ENCODE results near the gene ISM2. TPM values are rescaled to one million over a fixed set of nuclear protein-coding genes. Genes with fewer than 3 reads are reported as not detected.

Gene ISM2
- polyA plus RNA-seq, 1 of the 3 experiments (the other 2 are of a cell fraction) = 0.20 TPM

GRCh38 chr14:77469067-77469505 is 29.5 kb downstream of the ISM2 start:
- Histone ChIP-seq H3K79me2 (ENCODE audit: insufficient read depth) (no peaks in the 10 kb centered on the region), H3K9ac (no peak overlapping the region), H3K4me1 (ENCODE audit: control insufficient read depth in 1 of 2, insufficient read depth in 2 of 2, low read depth in 1 of 2, low read length in 1 of 2) (no peaks in the 10 kb centered on the region), H3K36me3 (replicated peaks in 1 of 2; ENCODE audit: control insufficient read depth in 1 of 2, insufficient read depth in 2 of 2, low read length in 1 of 2) (peaks cover 42 to 47% of the 10 kb centered on the region in 2 experiments), H3K4me2 (no peak overlapping the region), H3K9me2 (no peaks in the 10 kb centered on the region), H4K20me1 (ENCODE audit: insufficient read depth) (no peaks in the 10 kb centered on the region), H3K27me3 (ENCODE audit: insufficient read depth) (no peaks in the 10 kb centered on the region), H3K27ac (ENCODE audit: low read depth in 2 of 2, low read length in 1 of 2) (no peak overlapping the region), H2AFZ (ENCODE audit: low read depth) (no peak overlapping the region), H3F3A (replicated peaks; ENCODE audit: insufficient read depth) (peaks cover 6% of the 10 kb centered on the region), H3K4me3 (ENCODE audit: low read depth in 2 of 2, low read length in 1 of 2) (no peak overlapping the region), H3K9me3 (no peaks in the 10 kb centered on the region)
- TF ChIP-seq RCOR1 (IDR thresholded peaks at IDR 0.05; ENCODE audit: low read length) (no peak), EZH2phosphoT487 (IDR thresholded peaks at IDR 0.05; ENCODE audit: borderline replicate concordance, low read depth) (no peak), NFIC (IDR thresholded peaks at IDR 0.05; ENCODE audit: borderline replicate concordance) (no peak), FOXM1 (IDR thresholded peaks at IDR 0.05; ENCODE audit: low read depth) (no peak), MXI1 (IDR thresholded peaks at IDR 0.05; ENCODE audit: low read depth, low read length) (no peak), SMC3 (IDR thresholded peaks at IDR 0.05; ENCODE audit: low read depth, low read length) (no peak), CHD2 (IDR thresholded peaks at IDR 0.05; ENCODE audit: low read length, partially characterized antibody) (no peak)
- DNase-seq = no peak
- WGBS (ENCODE audit: low lambda C conversion rate) = 91% methylated on average over 14 of the region's 14 CpGs
- POLR2A ChIA-PET = no interaction called here
- CTCF ChIA-PET = interaction anchor here (3.5 kb wide), 1 partner anchor 10 kb away, joined by 15 read pairs; no protein-coding TSS in a partner anchor

- no peaks in the 10 kb centered on the region for H3K27me3 ChIP-seq (ENCODE audit: insufficient read depth)
- no peak for TF ChIP-seq RAD21 (IDR thresholded peaks at IDR 0.05; ENCODE audit: low read length)
- no peak for TF ChIP-seq CHD2 (IDR thresholded peaks at IDR 0.05; ENCODE audit: low read length, partially characterized antibody)
- TF ChIP-seq RXRA (IDR thresholded peaks at IDR 0.05; ENCODE audit: borderline replicate concordance, low read depth) = no peak
- TF ChIP-seq, protein P1, sequence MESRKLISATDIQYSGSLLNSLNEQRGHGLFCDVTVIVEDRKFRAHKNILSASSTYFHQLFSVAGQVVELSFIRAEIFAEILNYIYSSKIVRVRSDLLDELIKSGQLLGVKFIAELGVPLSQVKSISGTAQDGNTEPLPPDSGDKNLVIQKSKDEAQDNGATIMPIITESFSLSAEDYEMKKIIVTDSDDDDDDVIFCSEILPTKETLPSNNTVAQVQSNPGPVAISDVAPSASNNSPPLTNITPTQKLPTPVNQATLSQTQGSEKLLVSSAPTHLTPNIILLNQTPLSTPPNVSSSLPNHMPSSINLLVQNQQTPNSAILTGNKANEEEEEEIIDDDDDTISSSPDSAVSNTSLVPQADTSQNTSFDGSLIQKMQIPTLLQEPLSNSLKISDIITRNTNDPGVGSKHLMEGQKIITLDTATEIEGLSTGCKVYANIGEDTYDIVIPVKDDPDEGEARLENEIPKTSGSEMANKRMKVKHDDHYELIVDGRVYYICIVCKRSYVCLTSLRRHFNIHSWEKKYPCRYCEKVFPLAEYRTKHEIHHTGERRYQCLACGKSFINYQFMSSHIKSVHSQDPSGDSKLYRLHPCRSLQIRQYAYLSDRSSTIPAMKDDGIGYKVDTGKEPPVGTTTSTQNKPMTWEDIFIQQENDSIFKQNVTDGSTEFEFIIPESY (IDR thresholded peaks at IDR 0.05; ENCODE audit: borderline replicate concordance, low read depth) = no peak
- no peak for TF ChIP-seq FOXJ3 (CRISPR knock-in tag; IDR thresholded peaks at IDR 0.05)
- no peak for TF ChIP-seq TAF1 (IDR thresholded peaks at IDR 0.05; ENCODE audit: borderline replicate concordance, low read depth, low read length)
- no peak for TF ChIP-seq EP300 (IDR thresholded peaks at IDR 0.05; ENCODE audit: borderline replicate concordance in 1 of 2, low read depth in 1 of 2, low read length in 1 of 2)
- no peak for TF ChIP-seq NRF1 (IDR thresholded peaks at IDR 0.05; ENCODE audit: low read depth, low read length)
- TF ChIP-seq, protein P2, sequence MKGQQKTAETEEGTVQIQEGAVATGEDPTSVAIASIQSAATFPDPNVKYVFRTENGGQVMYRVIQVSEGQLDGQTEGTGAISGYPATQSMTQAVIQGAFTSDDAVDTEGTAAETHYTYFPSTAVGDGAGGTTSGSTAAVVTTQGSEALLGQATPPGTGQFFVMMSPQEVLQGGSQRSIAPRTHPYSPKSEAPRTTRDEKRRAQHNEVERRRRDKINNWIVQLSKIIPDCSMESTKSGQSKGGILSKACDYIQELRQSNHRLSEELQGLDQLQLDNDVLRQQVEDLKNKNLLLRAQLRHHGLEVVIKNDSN (IDR thresholded peaks at IDR 0.05; ENCODE audit: borderline replicate concordance, low read depth) = no peak
- H4K20me1 ChIP-seq (ENCODE audit: insufficient read depth) = no peaks in the 10 kb centered on the region
- H3K79me2 ChIP-seq (ENCODE audit: insufficient read depth) = no peaks in the 10 kb centered on the region
- no peak overlapping the region for H3K9ac ChIP-seq
- peaks cover 6% of the 10 kb centered on the region for H3F3A ChIP-seq (replicated peaks; ENCODE audit: insufficient read depth)
- no peaks in the 10 kb centered on the region for H3K9me2 ChIP-seq
- H2AFZ ChIP-seq (ENCODE audit: low read depth) = no peak overlapping the region
- H3K36me3 ChIP-seq (replicated peaks in 1 of 2; ENCODE audit: control insufficient read depth in 1 of 2, insufficient read depth in 2 of 2, low read length in 1 of 2) = peaks cover 55 to 58% of the 10 kb centered on the region in 2 experiments
- H3K27ac ChIP-seq (ENCODE audit: low read depth in 2 of 2, low read length in 1 of 2) = no peak overlapping the region
- no peaks in the 10 kb centered on the region for H3K4me1 ChIP-seq (ENCODE audit: control insufficient read depth in 1 of 2, insufficient read depth in 2 of 2, low read depth in 1 of 2, low read length in 1 of 2)
- no peak for DNase-seq
- CTCF ChIA-PET = interaction anchor here (1.0 to 2.5 kb wide), 3 partner anchors 8 to 1371 kb away, joined by 3 to 14 read pairs (median 6); no protein-coding TSS in a partner anchor
- H3K4me2 ChIP-seq = no peak overlapping the region
- WGBS (ENCODE audit: low lambda C conversion rate) = 84% methylated on average over 5 of the region's 5 CpGs
- POLR2A ChIA-PET = no interaction called here
- H3K4me3 ChIP-seq (ENCODE audit: low read depth in 2 of 2, low read length in 1 of 2) = no peak overlapping the region
- no peaks in the 10 kb centered on the region for H3K9me3 ChIP-seq
Observed at GRCh38 chr14:77467801-77468200, 30.8 kb downstream of the ISM2 start.
